GM21526 (cell line): ENCODE measurements around the gene PEX10.
"Not testable (repeated sequence)": the region's sequence is repeated elsewhere in the genome, so short reads cannot be mapped to it uniquely, and the experiment has no call there.

Experiments used
- ATAC-seq: cut with Tn5 transposase; IDR thresholded peaks from one replicate; pipeline ENCODE4 v1.9.1; 2021; ENCODE audit warnings: moderate library complexity; ENCODE audit not compliant: unreplicated experiment, low FRiP score

PEX10 gene

DNA sequence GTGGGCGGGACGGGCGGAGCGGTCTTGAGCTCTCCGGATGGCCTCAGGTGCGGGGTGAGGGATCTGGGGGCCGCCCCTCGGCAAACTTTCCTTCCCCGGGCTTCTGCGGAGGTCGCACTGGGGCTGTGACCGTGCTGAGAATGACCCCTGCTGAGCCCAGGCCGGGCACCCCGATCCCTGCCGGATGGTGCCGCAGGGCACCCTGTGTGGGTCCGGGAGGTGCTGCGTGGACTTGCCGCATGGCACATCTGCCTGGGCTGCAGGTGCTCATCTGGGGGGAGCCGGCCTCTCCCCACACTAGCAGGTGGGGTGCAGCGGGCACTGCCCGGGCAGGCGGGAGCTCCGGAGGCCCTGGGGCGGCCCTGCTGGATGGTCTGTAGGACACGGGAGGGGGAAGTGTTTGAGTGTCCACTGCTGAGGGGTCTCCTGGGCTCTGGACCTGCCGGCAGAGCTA is 31.8 kb upstream of the PEX10 start:
- ATAC-seq = no peak

DNA sequence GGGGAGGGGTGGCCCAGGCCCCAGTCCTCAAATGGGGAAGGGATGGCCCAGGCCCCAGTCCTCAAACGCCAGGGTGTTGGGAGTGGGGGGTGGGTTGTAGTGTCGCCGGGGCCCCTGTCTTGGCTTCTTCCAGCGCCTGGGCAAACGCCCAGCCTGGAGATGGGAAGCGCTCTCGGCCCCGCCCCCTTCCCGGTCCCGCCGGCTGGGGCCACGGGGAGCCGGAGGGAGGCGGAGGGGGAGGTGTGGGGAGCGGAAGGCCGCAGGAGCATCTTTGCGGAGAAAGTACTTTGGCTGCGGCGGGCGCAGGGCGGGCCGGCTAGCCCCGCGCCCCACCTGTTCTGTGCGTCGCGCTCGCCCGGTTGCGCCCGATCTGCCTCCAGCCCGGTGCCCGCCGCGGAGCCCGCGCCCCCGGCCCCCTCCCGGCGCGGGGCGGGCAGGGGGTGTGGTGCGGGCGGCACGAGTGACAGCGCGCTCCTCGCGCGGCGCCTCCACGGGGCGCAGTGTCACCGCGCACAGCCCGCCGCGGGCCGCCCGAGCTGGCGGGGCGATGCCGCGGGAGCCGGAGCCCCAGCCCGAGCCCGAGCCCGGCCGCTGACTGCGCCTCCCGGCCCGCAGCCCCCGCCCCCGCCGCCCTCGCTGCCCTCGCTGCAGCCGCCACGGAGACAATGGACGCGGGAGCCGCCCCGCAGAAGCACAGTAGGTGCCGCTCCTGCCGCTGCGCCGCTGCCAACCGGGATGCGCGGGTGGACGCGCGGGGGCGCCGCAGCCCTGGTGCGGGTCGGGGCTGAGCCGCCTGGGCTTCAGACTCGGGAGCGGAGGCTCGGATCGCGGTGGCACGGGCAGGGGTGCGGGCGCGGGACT is 31.1 kb upstream of the PEX10 start:
- no peak for ATAC-seq

DNA sequence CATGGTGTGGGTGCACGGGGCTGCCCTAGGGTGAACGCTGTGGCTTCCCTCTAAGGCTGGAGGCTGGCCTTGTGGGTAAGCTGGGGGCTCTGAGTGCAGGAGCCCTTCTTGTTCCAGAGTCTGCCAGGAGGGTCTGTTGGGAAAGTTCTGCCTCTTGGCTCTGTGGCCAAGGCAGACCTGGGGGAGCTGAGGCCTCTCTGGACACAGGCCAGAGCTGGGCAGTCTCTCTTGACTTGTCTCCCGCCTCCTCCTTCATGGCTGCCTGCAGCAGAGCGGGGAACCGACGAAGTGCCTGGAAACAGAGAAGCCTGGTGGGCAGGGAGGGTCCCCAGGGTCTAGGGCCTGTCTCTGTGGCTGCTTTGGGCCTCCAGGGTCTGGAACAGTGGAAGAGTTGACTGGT is 30.3 kb upstream of the PEX10 start:
- ATAC-seq = no peak

DNA sequence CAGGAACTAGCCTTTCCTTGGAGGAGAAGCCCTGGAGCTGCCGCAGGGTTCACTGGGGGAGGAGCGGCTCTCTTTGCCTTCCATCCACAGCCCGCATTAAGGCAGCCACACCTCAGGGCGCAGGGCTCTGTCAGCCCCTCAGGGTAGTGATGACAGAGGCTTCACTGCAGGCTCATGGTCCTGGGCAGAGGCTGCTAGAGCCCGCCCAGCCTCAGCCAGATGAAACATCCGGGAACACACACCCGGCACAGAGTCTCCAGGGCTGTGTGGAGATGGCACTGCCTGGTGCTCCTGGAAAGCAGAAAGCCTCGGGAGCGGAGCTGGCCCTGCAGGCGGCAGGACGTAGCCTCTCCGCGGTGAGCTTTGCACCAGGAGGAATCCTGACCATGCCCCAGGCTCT is 29.4 kb upstream of the PEX10 start:
- ATAC-seq = no peak

DNA sequence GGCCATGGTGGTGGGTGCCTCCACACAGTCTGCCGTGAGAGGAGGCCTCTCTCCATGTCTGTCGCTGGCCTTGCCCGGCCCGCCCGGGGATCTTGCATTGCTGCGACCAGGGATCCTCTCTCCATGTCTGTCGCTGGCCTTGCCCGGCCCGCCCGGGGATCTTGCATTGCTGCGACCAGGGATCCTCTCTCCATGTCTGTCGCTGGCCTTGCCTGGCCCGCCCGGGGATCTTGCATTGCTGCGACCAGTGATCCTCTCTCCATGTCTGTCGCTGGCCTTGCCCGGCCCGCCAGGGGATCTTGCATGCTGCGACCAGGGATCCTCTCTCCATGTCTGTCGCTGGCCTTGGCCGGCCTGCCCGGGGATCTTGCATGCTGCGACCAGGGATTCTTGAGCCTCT is 28.0 kb upstream of the PEX10 start:
- ATAC-seq = not testable (repeated sequence)

DNA sequence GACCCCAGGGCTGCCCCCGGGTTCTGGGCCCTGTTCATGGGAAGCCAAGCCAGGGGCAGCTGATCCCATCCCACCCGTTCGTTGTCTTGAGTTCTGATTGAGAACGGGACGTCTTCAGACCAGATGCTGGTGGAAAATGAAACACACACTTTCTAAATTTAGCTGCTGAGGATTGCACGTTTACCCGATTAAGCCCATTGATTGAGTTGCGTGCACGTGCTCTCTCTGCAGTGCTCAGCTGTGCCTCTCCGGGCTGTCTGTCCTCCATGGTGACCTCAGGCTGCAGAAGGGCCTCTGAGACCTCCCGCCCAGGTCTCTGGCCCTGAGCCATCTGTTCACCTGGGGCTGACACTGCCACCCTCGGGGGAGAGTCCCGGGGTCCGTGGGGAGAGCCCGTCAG is 27.0 kb upstream of the PEX10 start:
- ATAC-seq = no peak

DNA sequence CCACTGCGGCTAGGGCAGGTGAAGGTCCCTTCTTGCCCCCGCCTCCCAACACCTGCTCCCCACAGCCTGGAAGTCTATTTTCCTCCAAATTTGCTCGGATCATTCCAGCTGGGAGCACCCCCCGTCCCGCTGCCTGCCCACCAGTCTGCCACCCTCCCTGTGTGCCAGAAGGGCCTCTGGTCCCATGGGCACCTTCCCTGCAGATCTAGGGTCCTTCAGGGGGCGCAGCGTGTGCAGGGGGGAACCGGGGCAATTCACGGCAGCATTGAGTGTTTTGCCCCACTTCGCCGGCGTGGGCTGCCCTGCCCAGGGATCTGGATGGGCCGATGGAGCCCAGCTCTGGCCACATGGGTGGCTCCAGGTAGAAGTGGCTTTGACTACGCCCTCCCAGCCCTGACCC is 26.3 kb upstream of the PEX10 start:
- no peak for ATAC-seq

DNA sequence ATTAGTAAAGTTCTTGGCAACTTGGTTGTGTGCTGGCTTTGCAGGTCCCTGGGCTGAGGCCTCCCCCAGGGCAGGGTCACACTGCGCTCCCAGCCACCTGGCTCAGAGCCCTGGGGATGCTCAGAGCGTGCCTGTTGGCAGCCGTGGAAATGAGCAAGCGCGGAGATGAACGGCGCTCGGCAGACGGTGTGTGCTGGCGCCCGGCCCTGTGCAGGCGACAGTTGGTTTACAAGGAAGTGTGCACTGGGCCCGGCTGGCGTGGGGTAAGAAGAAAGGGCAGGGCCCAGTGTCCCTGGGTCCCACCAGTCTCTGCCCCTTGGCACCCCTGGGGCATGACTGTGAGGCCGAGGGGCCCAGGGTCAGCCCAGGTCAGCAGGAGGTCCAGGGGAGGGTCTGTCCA is 25.7 kb upstream of the PEX10 start:
- ATAC-seq = no peak

DNA sequence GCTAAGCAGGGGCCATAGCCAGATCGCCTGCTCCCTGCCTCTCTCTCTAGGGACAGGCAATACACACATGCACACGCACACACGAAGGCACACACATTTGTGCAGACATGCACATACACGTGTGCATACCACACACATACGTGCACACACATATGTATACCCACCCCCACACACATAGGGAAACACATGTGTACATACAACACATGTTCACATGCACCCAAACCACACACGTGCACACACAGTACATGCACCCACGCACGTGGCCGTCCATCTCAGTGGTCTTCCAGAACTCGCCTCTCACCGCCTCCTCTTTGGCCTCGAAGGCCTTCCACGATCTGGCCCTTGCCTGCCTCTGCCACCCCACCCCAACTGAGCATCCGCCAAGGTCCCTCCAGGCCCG is 25.3 kb upstream of the PEX10 start:
- ATAC-seq = no peak

DNA sequence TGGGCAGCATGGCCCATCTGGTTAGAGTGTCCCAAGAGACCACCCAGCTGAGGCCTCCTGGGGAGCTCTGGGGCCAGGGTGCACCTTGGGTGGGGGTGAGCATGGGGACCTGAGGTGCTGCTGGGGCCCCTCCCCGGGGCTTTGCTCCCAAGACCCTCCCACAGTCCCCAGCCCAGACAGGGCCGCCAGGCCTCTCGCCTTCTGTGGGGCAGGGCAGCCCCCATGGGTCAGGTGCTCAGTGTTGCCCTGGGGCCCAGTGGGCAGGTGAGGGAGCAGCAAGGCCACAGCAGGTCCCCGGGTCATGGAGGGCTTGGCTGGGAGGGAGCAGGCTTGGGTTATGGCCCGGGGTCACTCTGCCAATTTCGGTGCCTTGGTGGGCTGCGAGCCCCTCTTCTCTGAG is 24.5 kb upstream of the PEX10 start:
- no peak for ATAC-seq

DNA sequence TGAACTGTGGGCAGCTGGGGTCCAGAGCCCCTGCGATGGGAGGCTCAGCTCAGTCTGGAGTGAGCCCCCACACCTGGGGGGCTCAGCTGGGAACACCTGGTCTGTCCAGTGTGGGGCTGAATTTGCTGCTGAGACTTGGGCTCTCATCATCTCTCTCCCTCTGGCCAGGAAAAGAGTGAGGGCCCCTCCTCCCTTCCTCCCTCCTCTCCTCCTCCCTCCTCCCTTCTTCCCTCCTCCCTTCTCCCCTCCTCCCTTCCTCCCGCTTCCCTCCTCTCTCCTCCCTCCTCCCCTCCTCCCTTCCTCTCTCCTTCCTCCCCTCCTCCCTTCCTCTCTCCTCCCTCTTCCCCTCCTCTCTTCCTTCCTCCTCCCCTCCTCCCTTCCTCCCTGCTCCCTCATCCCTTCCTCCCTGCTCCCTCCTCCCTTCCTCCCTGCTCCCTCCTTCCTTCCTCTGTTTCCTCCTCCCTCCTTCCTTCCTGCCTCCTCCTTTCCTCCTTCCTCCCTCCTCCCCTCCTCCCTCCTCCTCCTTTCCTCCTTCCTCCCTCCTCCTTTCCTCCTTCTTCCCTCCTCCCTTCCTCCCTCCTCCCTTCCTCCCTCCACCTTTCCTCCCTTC is 23.5 kb upstream of the PEX10 start:
- ATAC-seq = no peak

DNA sequence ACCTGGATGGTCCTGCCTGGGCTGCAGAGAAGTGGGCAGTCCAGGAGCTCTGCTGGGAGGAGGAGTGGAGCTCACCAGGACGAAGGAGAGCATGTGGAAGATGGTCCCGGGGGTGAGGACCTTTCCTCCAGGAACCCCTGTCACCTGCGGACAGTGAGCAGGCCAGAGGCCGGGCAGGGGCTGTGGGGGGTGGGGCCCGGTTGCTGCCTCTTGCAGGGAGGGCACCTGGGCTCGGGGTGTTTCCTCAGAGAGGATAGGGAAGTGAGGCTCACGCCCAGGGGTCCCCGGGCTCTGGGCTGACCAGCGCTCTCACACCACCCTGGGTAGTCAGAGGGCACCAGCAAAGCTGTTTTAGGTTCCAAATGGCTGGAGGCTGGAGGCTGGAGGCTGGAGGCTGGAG is 22.7 kb upstream of the PEX10 start:
- no peak for ATAC-seq

DNA sequence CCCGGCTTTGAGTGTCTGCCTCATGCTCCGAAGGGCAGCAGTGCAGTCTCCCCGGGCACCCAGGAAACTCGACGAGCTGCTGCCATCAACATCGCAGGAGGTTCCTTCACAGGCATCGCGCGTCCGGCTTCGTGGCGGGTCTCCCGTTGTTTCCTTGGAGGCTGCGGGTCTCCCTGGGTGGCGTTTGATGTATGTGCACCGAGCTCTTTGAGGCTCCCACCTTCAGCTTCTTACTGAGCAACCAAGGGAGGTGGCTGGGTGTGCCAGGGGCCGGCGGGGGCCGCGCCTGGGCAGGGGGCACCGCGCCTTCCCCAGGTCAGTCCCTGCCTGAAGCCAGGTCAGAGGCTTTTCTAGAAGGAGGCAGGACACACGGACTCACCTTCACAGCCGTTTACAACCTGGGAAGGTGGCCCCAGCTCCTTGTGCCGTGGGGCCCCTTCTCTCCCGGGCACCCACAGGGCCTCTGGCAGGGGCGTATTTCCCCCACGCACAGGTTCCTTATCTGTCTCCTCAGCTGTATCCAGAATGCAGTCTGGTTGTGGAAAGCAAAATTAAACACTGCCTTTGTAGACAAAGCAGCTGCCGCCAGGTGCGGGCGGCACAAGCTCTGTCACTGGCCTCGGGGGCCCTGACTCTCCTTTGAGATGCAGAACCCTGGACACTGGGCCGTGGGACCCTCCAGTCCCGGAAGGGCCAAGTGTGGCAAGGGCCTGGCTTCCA is 21.7 kb upstream of the PEX10 start:
- ATAC-seq = no peak

DNA sequence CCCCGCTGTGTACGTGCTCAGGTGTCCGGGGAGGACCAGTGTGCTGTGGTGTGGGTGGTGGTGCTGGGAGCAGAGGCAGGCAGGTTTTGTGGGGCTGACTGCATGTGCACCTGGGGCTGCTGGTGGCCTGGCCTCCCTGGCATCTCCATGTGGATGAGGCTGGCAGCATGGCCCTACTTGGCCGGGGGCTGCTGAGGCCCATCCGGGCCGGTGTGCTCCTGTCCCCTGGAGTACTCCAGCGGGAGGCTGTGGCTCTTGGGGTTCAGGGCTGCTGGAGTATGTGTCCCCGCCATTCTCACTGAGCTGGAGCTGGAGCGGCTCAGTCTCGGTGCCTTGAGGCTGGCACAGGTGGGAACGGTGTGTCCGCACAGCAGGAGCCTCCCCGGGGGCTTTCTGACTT is 20.8 kb upstream of the PEX10 start:
- no peak for ATAC-seq

DNA sequence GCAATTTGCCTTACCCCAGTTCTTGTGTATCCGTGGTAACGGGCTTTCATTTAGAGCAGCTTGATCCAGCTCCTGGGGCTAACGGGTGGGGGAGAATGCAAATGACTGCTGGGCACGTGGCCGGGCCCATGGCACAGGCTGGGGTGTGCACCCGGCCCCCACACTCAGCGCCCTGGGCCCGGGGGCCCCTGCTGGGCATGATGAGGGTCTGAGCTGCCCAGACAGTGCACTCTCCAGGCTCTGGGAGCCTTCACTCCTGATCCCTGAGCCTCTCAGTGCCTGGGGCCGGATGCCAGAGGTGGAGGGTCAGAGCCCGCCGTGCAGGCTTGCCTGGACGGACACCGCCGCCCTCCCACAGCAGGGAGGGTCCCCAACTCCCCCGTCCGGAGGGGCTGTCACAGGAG is 20.1 kb upstream of the PEX10 start:
- no peak for ATAC-seq

DNA sequence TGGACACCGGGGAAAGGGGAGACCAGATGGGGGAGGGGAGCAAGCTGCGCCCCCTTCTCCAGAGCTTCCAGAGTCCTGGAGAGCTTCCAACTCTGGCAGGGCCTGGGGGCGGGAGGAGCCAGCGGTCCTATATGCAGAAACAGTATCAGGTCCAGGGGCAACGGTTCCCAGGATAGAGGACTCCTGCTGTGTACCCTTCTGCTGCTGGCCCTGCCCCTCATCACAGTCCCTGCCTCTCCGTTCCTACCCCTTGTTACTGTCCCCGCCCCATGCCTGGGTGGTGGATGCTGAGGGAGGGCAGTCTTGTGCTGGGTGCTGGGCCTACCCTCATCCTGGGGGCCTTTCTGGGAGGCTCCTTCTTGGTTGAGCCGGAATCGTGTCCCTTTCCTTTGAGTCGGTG is 19.2 kb upstream of the PEX10 start:
- no peak for ATAC-seq

DNA sequence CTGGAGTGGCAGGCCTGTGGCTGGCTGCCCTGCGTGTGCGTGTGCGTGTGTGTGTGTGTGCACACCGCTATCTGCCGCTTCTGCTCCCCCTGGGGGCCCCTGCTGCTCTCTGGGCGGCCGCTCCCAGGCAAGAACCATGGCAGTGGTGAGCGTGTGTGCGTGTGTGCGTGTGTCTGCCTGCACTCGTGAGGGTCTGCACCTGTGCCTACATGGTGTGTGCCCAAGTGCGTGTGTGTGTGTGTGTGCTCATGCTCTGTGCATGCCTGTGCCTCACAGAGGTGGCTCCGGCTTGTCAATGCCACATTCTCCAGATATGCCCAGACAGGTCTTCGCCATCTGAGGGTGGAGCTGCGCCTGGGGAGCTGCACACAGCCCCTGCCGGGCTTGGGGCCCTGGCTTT is 18.7 kb upstream of the PEX10 start:
- ATAC-seq = no peak

DNA sequence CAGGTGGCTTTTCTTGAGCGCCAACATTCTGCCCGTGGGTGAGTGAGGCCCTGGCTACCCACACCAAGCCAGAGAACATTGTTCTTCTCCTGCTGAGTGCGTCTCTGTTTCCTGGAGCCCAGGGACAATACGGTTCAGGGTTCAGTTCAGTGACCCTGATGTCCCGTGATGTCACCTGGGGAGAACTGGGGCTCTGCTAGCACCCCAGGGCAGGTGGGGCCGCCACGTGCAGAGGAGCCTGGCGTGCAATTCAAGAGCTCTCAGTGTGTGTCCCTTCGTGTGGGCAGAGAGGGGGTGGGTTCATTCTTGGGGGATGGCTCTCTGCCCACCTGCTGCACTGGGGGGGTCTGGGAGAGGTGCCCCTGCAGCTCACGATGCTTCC is 18.2 kb upstream of the PEX10 start:
- no peak for ATAC-seq

DNA sequence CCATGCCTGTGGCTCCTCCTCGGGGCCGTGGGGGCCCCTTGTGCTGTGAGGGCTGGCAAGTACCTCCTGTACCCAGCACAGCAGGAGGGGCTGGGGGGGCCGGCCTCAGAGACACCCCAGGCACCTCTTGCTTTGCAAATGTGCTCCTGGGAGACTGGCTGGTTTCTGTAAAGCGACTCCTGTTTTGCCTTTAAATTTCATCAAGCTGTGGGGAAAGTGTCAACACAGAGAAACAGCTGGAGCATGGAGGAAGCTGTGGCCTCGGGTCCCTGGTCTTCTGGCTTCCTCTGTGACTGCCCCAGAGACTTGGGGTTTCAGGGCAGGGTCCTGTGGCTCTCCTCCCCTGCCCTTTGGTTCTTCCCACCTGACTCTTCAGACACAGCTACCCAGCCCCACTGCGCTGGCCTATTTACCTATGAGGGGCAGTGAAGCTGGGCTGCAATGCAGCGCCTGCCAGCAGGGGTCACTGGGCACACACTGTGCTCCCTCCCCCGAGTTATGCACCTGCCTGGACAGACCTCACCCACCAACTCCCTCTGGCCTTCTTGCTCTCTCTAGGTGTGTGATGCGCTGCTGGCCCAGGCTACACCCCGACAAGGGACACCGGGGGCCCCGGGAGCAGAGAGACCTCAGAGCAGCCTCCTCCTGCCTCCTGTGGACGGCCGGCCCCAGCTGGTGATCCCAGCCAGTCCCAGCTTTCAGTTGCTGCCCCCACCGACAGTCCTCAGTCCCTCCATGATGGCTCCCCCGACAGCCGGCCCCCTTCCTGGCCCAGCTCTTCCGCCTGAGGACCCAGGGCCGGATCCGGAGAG is 17.6 kb upstream of the PEX10 start:
- no peak for ATAC-seq

DNA sequence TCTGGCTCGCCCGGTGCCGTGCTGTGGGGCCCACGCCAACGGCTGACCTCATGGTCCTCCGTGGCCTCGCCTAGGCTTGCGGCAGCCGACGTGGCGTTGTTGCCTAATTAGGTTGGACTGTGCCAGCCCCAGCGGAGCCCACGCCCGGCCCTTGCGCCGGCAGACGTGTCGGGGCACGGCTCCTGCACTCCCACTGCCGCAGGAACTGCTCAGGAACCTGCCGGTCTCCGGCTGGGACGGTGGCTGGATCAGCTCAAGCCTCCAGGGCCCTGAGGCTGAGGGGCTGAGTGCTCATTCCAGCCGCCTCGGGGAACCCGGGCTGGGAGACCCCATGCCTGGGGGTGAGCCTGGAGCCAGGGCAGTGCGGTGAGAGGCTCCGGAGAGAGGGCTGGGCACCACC is 16.1 kb upstream of the PEX10 start:
- ATAC-seq = no peak

DNA sequence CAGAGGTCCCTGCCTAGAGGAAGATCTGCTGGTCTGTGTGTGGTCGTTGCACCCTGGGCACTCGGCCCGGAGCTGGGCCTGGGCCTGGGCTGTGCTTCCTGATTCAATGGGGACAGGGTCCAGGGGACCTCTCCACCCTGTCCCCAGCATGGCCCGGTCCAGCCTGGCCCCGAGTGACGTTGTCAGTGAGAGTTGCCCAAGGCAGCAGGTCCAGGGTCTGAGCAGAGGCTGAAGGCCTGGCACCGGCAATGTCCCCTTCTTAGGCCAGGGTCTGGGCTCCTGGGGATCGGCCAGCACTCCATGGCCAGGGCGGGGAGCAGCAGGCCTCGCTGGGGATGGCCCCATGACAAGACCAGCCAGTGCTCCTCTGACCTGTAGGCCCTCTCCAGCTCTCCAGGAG is 15.6 kb upstream of the PEX10 start:
- no peak for ATAC-seq
